ENCODE measurements around the gene RAI2. TPM values are rescaled to one million over a fixed set of nuclear protein-coding genes. Genes with fewer than 3 reads are reported as not detected.

The RAI2 gene
- total RNA-seq, 4 donors from 2014 or later = 21.7 to 35.4 (median 26.8) TPM

DNA sequence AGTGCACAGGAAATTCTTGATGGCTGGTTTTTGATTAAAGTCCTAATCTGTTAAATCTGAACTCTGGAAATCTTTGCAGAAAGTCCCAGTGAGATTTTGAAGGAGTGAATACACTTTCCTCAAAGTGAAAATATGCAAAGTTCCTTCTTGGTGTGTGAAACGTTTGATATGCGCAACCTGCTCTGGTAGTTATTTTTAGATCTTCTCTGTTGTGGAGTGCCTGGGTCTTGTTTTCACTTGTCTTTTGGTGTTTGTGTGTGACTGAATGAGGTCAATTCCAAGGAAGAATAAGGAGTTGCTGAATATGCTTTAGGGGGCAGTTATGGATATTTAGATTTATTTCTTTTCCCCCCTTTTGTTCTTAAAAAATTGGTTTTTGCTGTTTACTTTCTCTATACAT, 82.1 kb downstream of the RAI2 start:
- H3K27ac ChIP-seq = no peak overlapping the region
- no peaks in the 10 kb centered on the region for H3K27me3 ChIP-seq
- WGBS, 2 donors (ENCODE audit: low coverage in 1 of 2) = 50 to 55% methylated on average over 2 of the region's 2 CpGs
- H3K4me3 ChIP-seq = no peak overlapping the region
- TF ChIP-seq, protein P1, sequence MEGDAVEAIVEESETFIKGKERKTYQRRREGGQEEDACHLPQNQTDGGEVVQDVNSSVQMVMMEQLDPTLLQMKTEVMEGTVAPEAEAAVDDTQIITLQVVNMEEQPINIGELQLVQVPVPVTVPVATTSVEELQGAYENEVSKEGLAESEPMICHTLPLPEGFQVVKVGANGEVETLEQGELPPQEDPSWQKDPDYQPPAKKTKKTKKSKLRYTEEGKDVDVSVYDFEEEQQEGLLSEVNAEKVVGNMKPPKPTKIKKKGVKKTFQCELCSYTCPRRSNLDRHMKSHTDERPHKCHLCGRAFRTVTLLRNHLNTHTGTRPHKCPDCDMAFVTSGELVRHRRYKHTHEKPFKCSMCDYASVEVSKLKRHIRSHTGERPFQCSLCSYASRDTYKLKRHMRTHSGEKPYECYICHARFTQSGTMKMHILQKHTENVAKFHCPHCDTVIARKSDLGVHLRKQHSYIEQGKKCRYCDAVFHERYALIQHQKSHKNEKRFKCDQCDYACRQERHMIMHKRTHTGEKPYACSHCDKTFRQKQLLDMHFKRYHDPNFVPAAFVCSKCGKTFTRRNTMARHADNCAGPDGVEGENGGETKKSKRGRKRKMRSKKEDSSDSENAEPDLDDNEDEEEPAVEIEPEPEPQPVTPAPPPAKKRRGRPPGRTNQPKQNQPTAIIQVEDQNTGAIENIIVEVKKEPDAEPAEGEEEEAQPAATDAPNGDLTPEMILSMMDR (IDR thresholded peaks at IDR 0.05) = no peak
- TF ChIP-seq POLR2AphosphoS5 (IDR thresholded peaks at IDR 0.05) (no peak), POLR2A (IDR thresholded peaks at IDR 0.05) (no peak), EP300 (IDR thresholded peaks at IDR 0.05) (no peak)
- no peaks in the 10 kb centered on the region for H3K36me3 ChIP-seq
- no peaks in the 10 kb centered on the region for H3K9me3 ChIP-seq
- no peaks in the 10 kb centered on the region for H3K4me1 ChIP-seq
- ATAC-seq = no peak

DNA sequence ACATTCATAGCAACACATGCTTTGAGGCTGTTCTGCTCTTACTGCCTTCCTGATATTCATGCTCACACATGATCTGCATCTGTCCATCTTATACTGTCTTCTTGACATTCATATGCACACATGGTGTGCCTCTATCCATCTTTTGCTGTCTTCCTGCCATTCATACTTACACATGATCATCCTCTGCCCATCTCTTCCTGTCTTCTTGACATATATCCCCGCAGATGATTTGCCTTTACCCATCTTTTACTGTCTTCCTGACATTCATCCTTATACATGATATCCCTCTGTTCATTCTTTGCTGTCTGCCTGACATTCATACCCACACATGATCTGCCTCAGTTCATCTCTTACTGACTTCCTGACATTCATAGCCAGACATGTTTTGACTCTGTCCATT, 87.0 kb downstream of the RAI2 start:
- 73 to 89% methylated on average over 1 of the region's 1 CpG for WGBS, 2 donors (ENCODE audit: low coverage in 1 of 2)
- Histone ChIP-seq H3K9me3 (no peaks in the 10 kb centered on the region), H3K27ac (no peak overlapping the region), H3K27me3 (no peaks in the 10 kb centered on the region), H3K36me3 (no peaks in the 10 kb centered on the region), H3K4me1 (no peaks in the 10 kb centered on the region), H3K4me3 (no peak overlapping the region)
- TF ChIP-seq EP300 (IDR thresholded peaks at IDR 0.05) = no peak
- no peak for TF ChIP-seq POLR2A (IDR thresholded peaks at IDR 0.05)
- TF ChIP-seq, protein P1 (IDR thresholded peaks at IDR 0.05) = no peak
- TF ChIP-seq POLR2AphosphoS5 (IDR thresholded peaks at IDR 0.05) = no peak
- no peak for ATAC-seq

DNA sequence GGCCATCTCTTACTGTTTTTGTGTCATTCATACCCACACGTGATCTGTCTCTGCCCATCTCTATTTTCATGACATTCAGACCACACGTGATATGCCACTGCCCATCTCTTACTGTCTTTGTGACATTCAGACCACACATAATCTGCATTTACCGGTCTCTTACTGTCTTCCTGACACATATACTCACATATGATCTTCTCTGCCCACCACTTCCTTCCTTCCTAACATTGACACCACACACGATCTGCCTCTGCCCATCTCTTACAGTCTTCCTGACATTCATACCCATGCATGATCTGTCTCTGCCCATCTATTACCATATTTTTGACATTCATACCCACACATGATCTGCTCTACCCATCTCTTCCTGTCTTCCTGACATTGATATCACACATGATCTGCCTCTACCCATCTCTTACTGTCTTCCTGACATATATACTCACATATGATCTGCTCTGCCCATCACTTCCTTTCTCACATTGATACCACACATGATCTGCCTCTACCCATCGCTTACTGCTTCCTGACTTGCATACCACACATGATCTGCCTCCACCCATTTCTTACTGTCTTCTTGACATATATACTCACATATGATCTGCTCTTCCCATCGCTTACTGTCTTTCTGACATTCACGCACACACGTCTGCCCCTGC, 87.7 kb downstream of the RAI2 start:
- Histone ChIP-seq H3K4me3 (no peak overlapping the region), H3K4me1 (no peaks in the 10 kb centered on the region), H3K36me3 (no peaks in the 10 kb centered on the region), H3K9me3 (no peaks in the 10 kb centered on the region), H3K27me3 (no peaks in the 10 kb centered on the region), H3K27ac (no peak overlapping the region)
- no peak for ATAC-seq
- 73 to 74% methylated on average over 8 of the region's 8 CpGs for WGBS, 2 donors (ENCODE audit: low coverage in 1 of 2)
- TF ChIP-seq POLR2A (IDR thresholded peaks at IDR 0.05) (no peak), EP300 (IDR thresholded peaks at IDR 0.05) (no peak), POLR2AphosphoS5 (IDR thresholded peaks at IDR 0.05) (no peak)
- TF ChIP-seq, protein P1 (IDR thresholded peaks at IDR 0.05) = no peak

DNA sequence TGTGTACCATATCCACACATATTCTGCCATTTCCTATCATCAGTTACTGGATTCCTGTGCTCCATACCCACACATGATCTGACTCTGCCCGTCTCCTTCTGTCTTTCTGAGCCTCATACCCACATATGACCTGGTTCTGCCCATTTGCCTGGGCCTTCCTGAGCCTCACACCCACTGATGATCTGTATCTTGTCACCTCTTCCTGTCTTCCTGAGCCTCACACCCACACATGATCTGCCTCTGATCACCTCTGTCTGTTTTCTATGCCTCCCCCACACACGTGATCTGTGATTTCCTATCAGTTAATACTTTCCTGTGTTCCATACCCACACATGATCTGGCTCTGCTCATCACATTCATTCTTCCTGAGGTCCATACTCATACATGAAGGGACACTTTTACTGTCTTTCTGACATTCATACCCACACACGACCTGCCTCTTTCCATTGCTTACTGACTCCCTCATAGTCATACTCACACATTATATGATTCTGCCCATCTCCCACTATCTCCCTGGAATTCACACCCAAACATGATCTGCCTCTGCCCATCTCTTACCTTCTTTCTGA, 91.3 kb downstream of the RAI2 start:
- Histone ChIP-seq H3K9me3 (no peaks in the 10 kb centered on the region), H3K4me1 (no peaks in the 10 kb centered on the region), H3K27ac (no peak overlapping the region), H3K27me3 (no peaks in the 10 kb centered on the region), H3K4me3 (no peak overlapping the region), H3K36me3 (no peaks in the 10 kb centered on the region)
- WGBS, 2 donors (ENCODE audit: low coverage in 1 of 2) = 51% methylated on average over 2 to 3 of the region's 3 CpGs
- no peak for TF ChIP-seq POLR2A (IDR thresholded peaks at IDR 0.05)
- TF ChIP-seq, protein P1 (IDR thresholded peaks at IDR 0.05) = no peak
- TF ChIP-seq EP300 (IDR thresholded peaks at IDR 0.05) = no peak
- TF ChIP-seq POLR2AphosphoS5 (IDR thresholded peaks at IDR 0.05) = no peak
- ATAC-seq = no peak

DNA sequence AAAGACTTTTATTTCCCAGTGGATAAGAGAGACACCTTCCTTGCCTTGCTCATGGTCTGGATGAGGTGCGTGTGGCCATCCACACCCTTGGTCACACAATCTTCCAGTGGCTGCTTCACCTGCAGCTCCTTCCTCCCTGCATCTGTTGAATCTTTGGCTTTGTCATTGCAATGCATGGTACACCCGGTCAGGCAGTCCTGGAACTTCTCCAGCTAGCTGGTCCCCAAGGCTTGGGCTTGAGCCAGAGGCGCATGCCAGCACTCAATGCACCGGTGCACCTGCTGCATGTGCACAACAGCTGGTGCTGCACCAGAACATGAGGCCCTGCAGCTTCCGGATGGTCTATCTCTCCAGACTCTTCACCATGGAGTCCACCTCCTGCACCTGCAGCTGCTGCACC, 92.1 kb downstream of the RAI2 start:
- WGBS, 2 donors (ENCODE audit: low coverage in 1 of 2) = 60% methylated on average over 1 of the region's 5 CpGs; no CpG with 5 or more reads in 1 of the 2 donors
- no peak overlapping the region for H3K27ac ChIP-seq
- ATAC-seq = no peak
- H3K4me1 ChIP-seq = no peaks in the 10 kb centered on the region
- no peak overlapping the region for H3K4me3 ChIP-seq
- TF ChIP-seq, protein P1 (IDR thresholded peaks at IDR 0.05) = no peak
- TF ChIP-seq POLR2A (IDR thresholded peaks at IDR 0.05) = no peak
- no peak for TF ChIP-seq EP300 (IDR thresholded peaks at IDR 0.05)
- TF ChIP-seq POLR2AphosphoS5 (IDR thresholded peaks at IDR 0.05) = no peak
- no peaks in the 10 kb centered on the region for H3K27me3 ChIP-seq
- H3K36me3 ChIP-seq = no peaks in the 10 kb centered on the region
- H3K9me3 ChIP-seq = no peaks in the 10 kb centered on the region
